ENCODE data around the gene JMJD7.

GRCh38 chr15:41880156-41880877 lies 52.4 kb downstream of the JMJD7 start:
- TF ChIP-seq CTCF (conservative IDR thresholded peaks at IDR 0.05) (no peak), EZH2 (IDR thresholded peaks at IDR 0.05; ENCODE audit: low read depth) (no peak)
